ENCODE data around the gene SIPA1.

DNA sequence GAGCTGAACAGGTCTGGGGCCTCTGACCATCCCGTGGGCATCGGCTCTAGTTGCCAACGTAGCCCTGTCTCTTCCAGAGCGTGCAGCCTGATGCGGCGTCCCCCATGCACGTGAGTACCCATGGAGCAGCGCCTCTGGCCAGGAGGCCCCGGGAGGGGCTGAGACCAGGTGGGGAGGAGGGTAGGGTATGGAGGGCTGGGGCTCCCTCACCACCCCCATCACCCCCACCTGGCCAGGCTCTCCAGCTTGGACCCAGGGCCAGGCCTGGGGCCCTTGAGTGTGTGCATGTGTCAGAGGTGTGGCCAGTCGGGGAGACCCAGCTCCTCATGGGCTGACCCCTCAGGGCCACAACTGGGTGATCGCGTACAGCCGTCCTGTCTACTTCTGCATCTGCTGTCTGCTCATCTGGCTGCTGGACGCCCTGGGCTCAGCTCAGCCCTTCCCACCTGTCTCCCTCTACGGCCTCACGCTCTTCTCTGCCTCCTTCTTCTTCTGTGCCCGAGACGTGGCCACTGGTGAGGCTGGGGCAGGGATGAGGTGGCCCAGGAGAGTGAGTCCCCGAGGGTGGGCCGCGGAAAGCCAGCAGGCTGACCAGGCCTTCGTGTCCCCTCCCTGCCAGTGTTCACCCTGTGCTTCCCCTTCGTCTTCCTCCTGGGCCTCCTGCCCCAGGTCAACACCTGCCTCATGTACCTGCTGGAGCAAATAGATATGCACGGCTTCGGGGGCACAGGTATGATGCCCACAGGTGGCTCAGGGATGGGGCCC is 13.9 kb upstream of the SIPA1 start:
- TF ChIP-seq, protein P1, sequence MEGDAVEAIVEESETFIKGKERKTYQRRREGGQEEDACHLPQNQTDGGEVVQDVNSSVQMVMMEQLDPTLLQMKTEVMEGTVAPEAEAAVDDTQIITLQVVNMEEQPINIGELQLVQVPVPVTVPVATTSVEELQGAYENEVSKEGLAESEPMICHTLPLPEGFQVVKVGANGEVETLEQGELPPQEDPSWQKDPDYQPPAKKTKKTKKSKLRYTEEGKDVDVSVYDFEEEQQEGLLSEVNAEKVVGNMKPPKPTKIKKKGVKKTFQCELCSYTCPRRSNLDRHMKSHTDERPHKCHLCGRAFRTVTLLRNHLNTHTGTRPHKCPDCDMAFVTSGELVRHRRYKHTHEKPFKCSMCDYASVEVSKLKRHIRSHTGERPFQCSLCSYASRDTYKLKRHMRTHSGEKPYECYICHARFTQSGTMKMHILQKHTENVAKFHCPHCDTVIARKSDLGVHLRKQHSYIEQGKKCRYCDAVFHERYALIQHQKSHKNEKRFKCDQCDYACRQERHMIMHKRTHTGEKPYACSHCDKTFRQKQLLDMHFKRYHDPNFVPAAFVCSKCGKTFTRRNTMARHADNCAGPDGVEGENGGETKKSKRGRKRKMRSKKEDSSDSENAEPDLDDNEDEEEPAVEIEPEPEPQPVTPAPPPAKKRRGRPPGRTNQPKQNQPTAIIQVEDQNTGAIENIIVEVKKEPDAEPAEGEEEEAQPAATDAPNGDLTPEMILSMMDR (IDR thresholded peaks at IDR 0.05; ENCODE audit: low read length) = no peak
- TF ChIP-seq EZH2 (IDR thresholded peaks at IDR 0.05; ENCODE audit: borderline replicate concordance, low read length) = no peak

Data from OCI-LY1 (cell line).